Keratinocyte (primary cell): Measurements from ENCODE around the gene ARHGEF18. TPM values are rescaled to one million over a fixed set of nuclear protein-coding genes. Genes with fewer than 3 reads are reported as not detected.

ENCODE experiments used
- DNase-seq: peaks from one replicate; pipeline ENCODE4 v3.0.0-alpha.2; 2011; ENCODE audit warnings: low read depth, missing footprints, low spot score
- FAIRE-seq: peaks from 2 replicates; lab custom pipeline; 2011; peaks lifted over from hg19 to GRCh38; lab: Jason Lieb, UNC
- H2AFZ ChIP-seq: 2 replicates; pipeline ENCODE4 v1.6.0; 2012; ENCODE audit warnings: low read length, control low read depth, inconsistent platforms; ENCODE audit not compliant: control insufficient read depth
- H3K27ac ChIP-seq: 2 replicates; pipeline ENCODE4 v1.5.1; 2011; ENCODE audit warnings: low read length; ENCODE audit not compliant: control insufficient read depth, insufficient read depth
- H3K27me3 ChIP-seq: 3 replicates; pipeline ENCODE4 v1.6.0; 2011; ENCODE audit warnings: low read length; ENCODE audit not compliant: control insufficient read depth, insufficient read depth; ENCODE audit errors: extremely low read depth
- H3K36me3 ChIP-seq, 2 experiments: 2 replicates in 1 of 2; 3 replicates in 1 of 2; pipeline ENCODE4 v1.5.1; 2011; ENCODE audit warnings: low read length in 2 of 2, mild to moderate bottlenecking in 1 of 2; ENCODE audit not compliant: control insufficient read depth in 2 of 2, insufficient read depth in 2 of 2; ENCODE audit errors: extremely low read depth in 1 of 2
- H3K4me1 ChIP-seq: 3 replicates; pipeline ENCODE4 v1.5.1; 2011; ENCODE audit warnings: low read length; ENCODE audit not compliant: control insufficient read depth, insufficient read depth; ENCODE audit errors: extremely low read depth
- H3K4me2 ChIP-seq: 3 replicates; pipeline ENCODE4 v1.6.0; 2011; ENCODE audit warnings: low read depth, low read length; ENCODE audit not compliant: control insufficient read depth, insufficient read depth; ENCODE audit errors: extremely low read depth
- H3K4me3 ChIP-seq, 3 experiments: fragments of 200-600 bp in 1 of 3; sonication (generic) in 1 of 3; 2 replicates in 2 of 3; 3 replicates in 1 of 3; pipeline ENCODE4 v1.5.1; 2011 to 2016; ENCODE audit warnings: low read length in 3 of 3, mild to moderate bottlenecking in 3 of 3, control low read depth in 2 of 3, inconsistent platforms in 1 of 3, low read depth in 1 of 3, mixed read lengths in 1 of 3, mixed run types in 1 of 3, moderate library complexity in 1 of 3; ENCODE audit not compliant: control insufficient read depth in 2 of 3, insufficient read depth in 2 of 3; ENCODE audit errors: extremely low read depth in 1 of 3
- H3K79me2 ChIP-seq: 2 replicates; pipeline ENCODE4 v1.6.0; 2012; ENCODE audit warnings: low read length; ENCODE audit not compliant: control insufficient read depth, insufficient read depth
- H3K9ac ChIP-seq: 3 replicates; pipeline ENCODE4 v1.6.0; 2011; ENCODE audit warnings: low read length; ENCODE audit not compliant: control insufficient read depth, insufficient read depth; ENCODE audit errors: extremely low read depth
- H3K9me1 ChIP-seq: 3 replicates; pipeline ENCODE4 v1.6.0; 2011; ENCODE audit warnings: low read length; ENCODE audit not compliant: control insufficient read depth, insufficient read depth; ENCODE audit errors: extremely low read depth
- H3K9me3 ChIP-seq: 2 replicates; pipeline ENCODE4 v1.5.1; 2012; ENCODE audit warnings: low read depth, low read length; ENCODE audit not compliant: control insufficient read depth
- H4K20me1 ChIP-seq: 3 replicates; pipeline ENCODE4 v1.6.0; 2011; ENCODE audit warnings: low read length; ENCODE audit not compliant: control insufficient read depth, insufficient read depth; ENCODE audit errors: extremely low read depth
- CTCF ChIP-seq, 3 experiments: IDR thresholded peaks in 1 of 3; conservative IDR thresholded peaks in 1 of 3; optimal IDR thresholded peaks in 1 of 3; 2 replicates in 2 of 3; 3 replicates in 1 of 3; pipeline versions ENCODE3 to v1.5.1; 2011; ENCODE audit warnings: low read length in 3 of 3, mild to moderate bottlenecking in 3 of 3, moderate library complexity in 2 of 3, control low read depth in 1 of 3, inconsistent platforms in 1 of 3; ENCODE audit not compliant: insufficient read depth in 2 of 3; ENCODE audit errors: extremely low read depth in 1 of 3
- EZH2 ChIP-seq: IDR thresholded peaks from one replicate; pipeline ENCODE4 v1.6.1; 2012; ENCODE audit warnings: inconsistent platforms, mild to moderate bottlenecking, low read length, moderate library complexity
- dilution Hi-C: fragments of 300-500 bp; cut with MboI; formaldehyde crosslinking; loops from one replicate; pipeline ENCODE4 v1.7.0; 2020; ENCODE audit warnings: low sequenced_read_pairs; ENCODE audit not compliant: extremely low pct_ligation_motif_present
- polyA plus RNA-seq, 5 experiments: library from polyadenylated mRNA; depleted of rRNA in 3 of 5; stranded (reverse) in 3 of 5; stranded (forward) in 1 of 5; unstranded in 1 of 5; fragments of >200 nt; gene quantifications; 1 replicate in 1 of 5; 2 replicates in 3 of 5; 3 replicates in 1 of 5; pipeline versions ENCODE4 v1.2.1 to v1.2.3, GENCODE V29; 2011 to 2012; ENCODE audit warnings: missing spikeins in 2 of 5, low read depth in 1 of 5, low replicate concordance in 1 of 5

Gene ARHGEF18
- polyA plus RNA-seq, 1 donor (not counting 4 experiments of a cell fraction or from before 2014, with no cell fraction given) = 7.9 TPM

GRCh38 chr19:7371001-7371400 is 22.3 kb downstream of the ARHGEF18 start:
- H3K27ac ChIP-seq = no peak overlapping the region
- TF ChIP-seq CTCF (optimal IDR thresholded peaks at IDR 0.05 in 1 of 3, IDR thresholded peaks at IDR 0.05 in 1 of 3, conservative IDR thresholded peaks at IDR 0.05 in 1 of 3; ENCODE audit: extremely low read depth in 1 of 3, insufficient read depth in 2 of 3, low read length in 3 of 3) (no peak), EZH2 (no peak)
- H3K4me2 ChIP-seq = no peak overlapping the region
- H3K4me3 ChIP-seq = no peak overlapping the region
- dilution Hi-C loops = no loop called here
- H2AFZ ChIP-seq = no peak overlapping the region
- no peaks in the 10 kb centered on the region for H3K9me3 ChIP-seq
- FAIRE-seq = no peak
- H3K9me1 ChIP-seq = peaks cover 5% of the 10 kb centered on the region
- H3K9ac ChIP-seq = no peak overlapping the region
- no peaks in the 10 kb centered on the region for H3K36me3 ChIP-seq
- H3K27me3 ChIP-seq = no peaks in the 10 kb centered on the region
- no peak for DNase-seq
- no peaks in the 10 kb centered on the region for H4K20me1 ChIP-seq
- no peaks in the 10 kb centered on the region for H3K79me2 ChIP-seq
- peaks cover 8% of the 10 kb centered on the region for H3K4me1 ChIP-seq

- Histone ChIP-seq H3K4me1 (peaks cover 15% of the 10 kb centered on the region), H3K36me3 (no peaks in the 10 kb centered on the region), H3K4me3 (no peak overlapping the region), H3K9ac (no peak overlapping the region), H2AFZ (no peak overlapping the region), H3K9me3 (no peaks in the 10 kb centered on the region), H4K20me1 (no peaks in the 10 kb centered on the region), H3K9me1 (peaks cover 5% of the 10 kb centered on the region), H3K27me3 (no peaks in the 10 kb centered on the region), H3K4me2 (no peak overlapping the region), H3K27ac (no peak overlapping the region), H3K79me2 (no peaks in the 10 kb centered on the region)
- dilution Hi-C loops = no loop called here
- TF ChIP-seq EZH2 = no peak
- TF ChIP-seq CTCF (optimal IDR thresholded peaks at IDR 0.05 in 1 of 3, IDR thresholded peaks at IDR 0.05 in 1 of 3, conservative IDR thresholded peaks at IDR 0.05 in 1 of 3; ENCODE audit: extremely low read depth in 1 of 3, insufficient read depth in 2 of 3, low read length in 3 of 3) = no peak
- no peak for DNase-seq
- no peak for FAIRE-seq
Measured at GRCh38 chr19:7372810-7373209, 24.1 kb downstream of the ARHGEF18 start.
